Measurements from ENCODE around the gene STK39.

DNA sequence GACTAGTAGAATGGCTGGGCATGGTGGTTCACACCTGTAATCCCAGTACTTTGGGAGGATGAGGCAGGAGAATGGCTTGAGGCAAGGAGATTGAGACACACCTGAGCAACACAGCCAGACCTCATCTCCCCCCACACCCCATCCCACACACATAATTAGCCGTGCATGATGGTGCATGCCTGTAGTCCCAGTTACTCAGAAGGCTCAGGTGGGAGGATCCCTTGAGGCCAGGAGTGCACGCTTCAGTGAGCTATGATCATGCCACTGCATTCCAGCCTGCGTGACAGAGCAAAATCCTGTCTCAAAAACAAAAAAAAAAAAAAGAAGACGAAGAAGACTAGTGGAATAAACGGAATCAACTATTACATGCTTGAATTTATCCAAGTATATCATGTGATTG is 150.0 kb downstream of the STK39 start:
- TF ChIP-seq SMARCB1 (IDR thresholded peaks at IDR 0.05; ENCODE audit: insufficient read length, low read depth), result no peak
- TF ChIP-seq BHLHE40 (IDR thresholded peaks at IDR 0.05; ENCODE audit: low read length), result no peak

All from K562 (cell line).